PFSK-1 (cell line): ENCODE results near the gene CRKL.

ENCODE experiments used
- FOXP2 ChIP-seq: optimal IDR thresholded peaks from 2 replicates; pipeline ENCODE3; 2011; ENCODE audit warnings: borderline replicate concordance, control low read depth, inconsistent platforms; ENCODE audit not compliant: insufficient read depth; ENCODE audit errors: extremely low read length, extremely low read depth
- POLR2AphosphoS5 ChIP-seq: IDR thresholded peaks from 2 replicates; pipeline ENCODE4 v1.6.1; 2012; ENCODE audit warnings: low read depth, mild to moderate bottlenecking, control low read depth, low read length, moderate library complexity
- SIN3A ChIP-seq: IDR thresholded peaks from 2 replicates; pipeline ENCODE4 v1.6.1; 2012; ENCODE audit warnings: mild to moderate bottlenecking, low read length, moderate library complexity, borderline replicate concordance; ENCODE audit not compliant: insufficient read depth
- TAF1 ChIP-seq: IDR thresholded peaks from 2 replicates; pipeline ENCODE4 v1.6.1; 2012; ENCODE audit warnings: low read length, control low read depth, borderline replicate concordance; ENCODE audit not compliant: insufficient read depth
- TF ChIP-seq, protein P1 (sequence below), 2 experiments: IDR thresholded peaks; 2 replicates each; pipeline versions ENCODE4 v1.6.1 to v1.8.0; 2011 to 2012; ENCODE audit warnings: low read depth in 2 of 2, low read length in 2 of 2, control low read depth in 1 of 2, inconsistent platforms in 1 of 2, mild to moderate bottlenecking in 1 of 2, moderate library complexity in 1 of 2; ENCODE audit not compliant: insufficient read depth in 1 of 2

DNA sequence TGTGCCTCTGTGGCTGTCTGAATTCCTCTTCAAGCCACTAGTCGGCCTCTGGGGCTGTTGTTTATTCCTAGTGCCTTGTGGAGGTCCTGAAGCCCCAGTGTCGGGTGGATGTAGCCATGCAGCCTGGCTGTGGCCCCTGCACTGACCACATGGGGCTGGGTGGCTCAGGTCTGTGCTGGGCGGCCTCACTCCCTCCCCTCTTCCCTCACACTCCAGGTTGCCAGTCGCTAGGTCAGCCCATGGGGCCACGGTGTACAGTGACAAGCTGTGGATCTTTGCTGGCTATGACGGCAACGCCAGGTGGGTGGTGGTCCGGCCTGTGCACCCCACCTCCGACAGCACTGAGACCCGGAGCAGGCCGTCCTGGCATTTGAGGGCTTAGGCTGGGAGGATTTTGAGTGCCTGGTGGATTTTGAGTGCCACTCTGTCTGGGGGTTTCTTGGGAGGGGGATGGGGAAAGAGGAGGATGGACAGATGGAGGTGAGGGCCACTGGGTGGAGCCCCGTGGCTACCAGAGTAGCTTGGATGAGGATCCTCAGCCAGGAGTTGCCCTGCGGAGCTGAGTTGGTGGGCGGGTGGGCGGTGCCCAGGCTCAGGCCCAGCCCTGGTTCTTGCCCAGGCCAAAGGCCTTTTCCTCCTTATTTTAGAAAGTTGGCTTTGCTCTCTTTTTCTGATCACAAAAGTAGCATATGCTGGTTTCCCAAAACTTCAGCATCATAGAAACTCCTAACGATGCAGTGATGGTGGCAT is 71.5 kb downstream of the CRKL start:
- TF ChIP-seq, protein P1, sequence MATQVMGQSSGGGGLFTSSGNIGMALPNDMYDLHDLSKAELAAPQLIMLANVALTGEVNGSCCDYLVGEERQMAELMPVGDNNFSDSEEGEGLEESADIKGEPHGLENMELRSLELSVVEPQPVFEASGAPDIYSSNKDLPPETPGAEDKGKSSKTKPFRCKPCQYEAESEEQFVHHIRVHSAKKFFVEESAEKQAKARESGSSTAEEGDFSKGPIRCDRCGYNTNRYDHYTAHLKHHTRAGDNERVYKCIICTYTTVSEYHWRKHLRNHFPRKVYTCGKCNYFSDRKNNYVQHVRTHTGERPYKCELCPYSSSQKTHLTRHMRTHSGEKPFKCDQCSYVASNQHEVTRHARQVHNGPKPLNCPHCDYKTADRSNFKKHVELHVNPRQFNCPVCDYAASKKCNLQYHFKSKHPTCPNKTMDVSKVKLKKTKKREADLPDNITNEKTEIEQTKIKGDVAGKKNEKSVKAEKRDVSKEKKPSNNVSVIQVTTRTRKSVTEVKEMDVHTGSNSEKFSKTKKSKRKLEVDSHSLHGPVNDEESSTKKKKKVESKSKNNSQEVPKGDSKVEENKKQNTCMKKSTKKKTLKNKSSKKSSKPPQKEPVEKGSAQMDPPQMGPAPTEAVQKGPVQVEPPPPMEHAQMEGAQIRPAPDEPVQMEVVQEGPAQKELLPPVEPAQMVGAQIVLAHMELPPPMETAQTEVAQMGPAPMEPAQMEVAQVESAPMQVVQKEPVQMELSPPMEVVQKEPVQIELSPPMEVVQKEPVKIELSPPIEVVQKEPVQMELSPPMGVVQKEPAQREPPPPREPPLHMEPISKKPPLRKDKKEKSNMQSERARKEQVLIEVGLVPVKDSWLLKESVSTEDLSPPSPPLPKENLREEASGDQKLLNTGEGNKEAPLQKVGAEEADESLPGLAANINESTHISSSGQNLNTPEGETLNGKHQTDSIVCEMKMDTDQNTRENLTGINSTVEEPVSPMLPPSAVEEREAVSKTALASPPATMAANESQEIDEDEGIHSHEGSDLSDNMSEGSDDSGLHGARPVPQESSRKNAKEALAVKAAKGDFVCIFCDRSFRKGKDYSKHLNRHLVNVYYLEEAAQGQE (IDR thresholded peaks at IDR 0.05; ENCODE audit: insufficient read depth in 1 of 2, low read depth in 2 of 2, low read length in 2 of 2): no peak
- no peak for TF ChIP-seq POLR2AphosphoS5
- no peak for TF ChIP-seq TAF1
- TF ChIP-seq SIN3A: no peak
- TF ChIP-seq FOXP2: no peak
